Liver (tissue), 9 donors: ENCODE measurements around the gene SEMA3C. TPM values are rescaled to one million over a fixed set of nuclear protein-coding genes. Genes with fewer than 3 reads are reported as not detected.

ENCODE experiments used
- DNase-seq: peaks from one replicate; pipeline ENCODE4 v3.0.0-alpha.2; 2017; ENCODE audit warnings: low spot score
- H3K27ac ChIP-seq, 2 donors: one replicate each; pipeline ENCODE4 v1.7.0; 2013; ENCODE audit warnings: inconsistent platforms in 2 of 2, low read length in 2 of 2, control low read depth in 1 of 2, low read depth in 1 of 2, mild to moderate bottlenecking in 1 of 2
- H3K27me3 ChIP-seq, 4 donors: one replicate each; pipeline versions ENCODE4 v1.6.1 to v1.7.0; 2013; ENCODE audit warnings: low read length in 3 of 4, inconsistent platforms in 1 of 4, mild to moderate bottlenecking in 1 of 4, moderate library complexity in 1 of 4; ENCODE audit not compliant: control insufficient read depth in 4 of 4, insufficient read depth in 4 of 4
- H3K36me3 ChIP-seq, 4 donors: one replicate each; pipeline versions ENCODE4 v1.6.1 to v1.7.0; 2013; ENCODE audit warnings: low read length in 3 of 4, mild to moderate bottlenecking in 3 of 4, low read depth in 1 of 4, moderate library complexity in 1 of 4; ENCODE audit not compliant: control insufficient read depth in 4 of 4, insufficient read depth in 3 of 4
- H3K4me1 ChIP-seq, 4 donors: one replicate each; pipeline versions ENCODE4 v1.6.1 to v1.7.0; 2013; ENCODE audit warnings: low read length in 3 of 4, mild to moderate bottlenecking in 3 of 4, moderate library complexity in 1 of 4; ENCODE audit not compliant: control insufficient read depth in 4 of 4, insufficient read depth in 4 of 4
- H3K4me3 ChIP-seq, 3 donors: one replicate each; pipeline versions ENCODE4 v1.6.1 to v1.7.0; 2013; ENCODE audit warnings: low read length in 3 of 3, control low read depth in 1 of 3, low read depth in 1 of 3, mild to moderate bottlenecking in 1 of 3
- H3K9ac ChIP-seq, 2 donors: one replicate each; pipeline ENCODE4 v1.7.0; 2013; ENCODE audit warnings: low read length in 2 of 2, mild to moderate bottlenecking in 2 of 2, moderate library complexity in 2 of 2, control low read depth in 1 of 2, low read depth in 1 of 2
- H3K9me3 ChIP-seq, 4 donors: one replicate each; pipeline versions ENCODE4 v1.6.1 to v1.7.0; 2013; ENCODE audit warnings: low read length in 3 of 4; ENCODE audit not compliant: control insufficient read depth in 4 of 4
- ATF3 ChIP-seq: IDR thresholded peaks from 2 replicates; pipeline ENCODE4 v1.6.1; 2016; ENCODE audit warnings: antibody characterized with exemption
- FOXA1 ChIP-seq: IDR thresholded peaks from 2 replicates; pipeline ENCODE4 v1.6.1; 2016; ENCODE audit warnings: antibody characterized with exemption
- FOXA2 ChIP-seq: IDR thresholded peaks from 2 replicates; pipeline ENCODE4 v1.6.1; 2016; ENCODE audit warnings: antibody characterized with exemption
- HNF4A ChIP-seq, 2 donors: conservative IDR thresholded peaks; 2 replicates each; pipeline ENCODE4 v1.6.1; 2016; ENCODE audit warnings: antibody characterized with exemption in 2 of 2, mild to moderate bottlenecking in 2 of 2
- MAX ChIP-seq: IDR thresholded peaks from 2 replicates; pipeline ENCODE4 v1.6.1; 2016; ENCODE audit warnings: antibody characterized with exemption
- RXRA ChIP-seq, 2 donors: IDR thresholded peaks; 2 replicates each; pipeline ENCODE4 v1.6.1; 2017 to 2018; ENCODE audit warnings: antibody characterized with exemption in 2 of 2, mild to moderate bottlenecking in 1 of 2
- SP1 ChIP-seq: IDR thresholded peaks from 2 replicates; pipeline ENCODE4 v1.6.1; 2018; ENCODE audit warnings: antibody characterized with exemption, mild to moderate bottlenecking
- YY1 ChIP-seq: IDR thresholded peaks from 2 replicates; pipeline ENCODE4 v1.6.1; 2016; ENCODE audit warnings: antibody characterized with exemption, mild to moderate bottlenecking
- ZBTB33 ChIP-seq: IDR thresholded peaks from 2 replicates; pipeline ENCODE4 v1.6.1; 2016; ENCODE audit warnings: antibody characterized with exemption
- WGBS: extraction: QIAGEN DNeasy Blood & Tissue Kit; methylation state at CpG from one replicate; pipeline ENCODE4 v1.1.7; 2013; 5-methylcytosine and 5-hydroxymethylcytosine counted together
- polyA plus RNA-seq, 2 donors: library from polyadenylated mRNA; stranded (reverse) in 1 of 2; unstranded in 1 of 2; fragments of 200-250 nt in 1 of 2; fragments of >200 nt in 1 of 2; fragmentation: Nextera tagmentation in 1 of 2; extraction: Ambion mirVana in 1 of 2; gene quantifications; one replicate each; pipeline versions ENCODE4 v1.2.1 to v1.2.3, GENCODE V29; 2013 to 2015
- total RNA-seq, 2 donors: library from RNA; depleted of rRNA; stranded (reverse); fragments of >200 nt; gene quantifications; one replicate each; pipeline ENCODE4 v1.2.3, GENCODE V29; 2014
- donor health status: healthy.
- donor health status: healthy.
- donor health status: healthy.
- donor health status: healthy.
- donor health status: healthy.

SEMA3C gene
- total and polyA plus RNA-seq, 4 donors, result 0.20 to 1.8 (median 0.64) TPM

- H3K9me3 ChIP-seq, result no peaks in the 10 kb centered on the region
- H3K27ac ChIP-seq, result no peak overlapping the region
- no peak overlapping the region for H3K4me3 ChIP-seq
- TF ChIP-seq ATF3, result no peak
- TF ChIP-seq FOXA1, result no peak
- no peak for TF ChIP-seq FOXA2
- no peak for TF ChIP-seq ZBTB33
- TF ChIP-seq SP1, result no peak
- H3K9ac ChIP-seq, result no peak overlapping the region
- no peak for DNase-seq
- WGBS, result 32% methylated on average over 2 of the region's 2 CpGs
- no peaks in the 10 kb centered on the region for H3K4me1 ChIP-seq
- H3K27me3 ChIP-seq, result no peaks in the 10 kb centered on the region
- no peaks in the 10 kb centered on the region for H3K36me3 ChIP-seq
Measured at GRCh38 chr7:80950550-80950967, 31.7 kb upstream of the SEMA3C start.

GRCh38 chr7:80949449-80949848, 30.6 kb upstream of the SEMA3C start:
- H3K9ac ChIP-seq, result no peak overlapping the region
- DNase-seq, result no peak
- H3K4me1 ChIP-seq, result no peaks in the 10 kb centered on the region
- 79% methylated on average over 1 of the region's 1 CpG for WGBS
- H3K9me3 ChIP-seq, result no peaks in the 10 kb centered on the region
- H3K27me3 ChIP-seq, result no peaks in the 10 kb centered on the region
- no peaks in the 10 kb centered on the region for H3K36me3 ChIP-seq
- TF ChIP-seq MAX, result no peak
- no peak for TF ChIP-seq ZBTB33
- no peak overlapping the region for H3K27ac ChIP-seq
- no peak overlapping the region for H3K4me3 ChIP-seq

GRCh38 chr7:80946858-80947257, 28.0 kb upstream of the SEMA3C start:
- TF ChIP-seq FOXA2 (no peak), ATF3 (no peak), RXRA (IDR thresholded peaks at IDR 0.05) (no peak), MAX (no peak), HNF4A (conservative IDR thresholded peaks at IDR 0.05) (no peak), ZBTB33 (no peak), YY1 (no peak), SP1 (no peak)
- H3K27me3 ChIP-seq, result no peaks in the 10 kb centered on the region

More at GRCh38 chr7:80946858-80947257, 28.0 kb upstream of the SEMA3C start:
- H3K36me3 ChIP-seq, result no peaks in the 10 kb centered on the region
- no peak overlapping the region for H3K27ac ChIP-seq
- H3K4me3 ChIP-seq, result no peak overlapping the region
- H3K9me3 ChIP-seq, result no peaks in the 10 kb centered on the region
- no peak for DNase-seq
- no peak overlapping the region for H3K9ac ChIP-seq
- no peaks in the 10 kb centered on the region for H3K4me1 ChIP-seq
